Measurements from ENCODE around the gene MITF.

DNA sequence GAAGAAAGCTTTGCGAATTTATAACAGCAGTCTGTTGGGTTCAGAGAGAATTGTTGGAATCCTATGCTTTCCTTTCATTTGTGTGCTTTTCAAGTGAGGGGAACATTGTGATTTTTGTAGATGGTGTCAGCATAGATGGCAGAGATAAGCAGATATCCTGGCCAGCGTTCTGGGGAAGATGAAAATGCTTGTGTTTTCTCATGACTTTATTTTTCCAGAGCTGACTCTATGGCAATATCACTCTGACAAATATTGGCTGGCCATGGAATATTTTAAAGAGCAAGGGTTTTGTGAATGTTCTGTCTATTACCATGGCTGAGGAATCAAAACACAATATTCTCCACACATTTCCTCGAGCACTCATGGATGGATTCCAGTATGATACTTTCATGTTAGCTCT lies 108.8 kb downstream of the MITF start:
- TF ChIP-seq POLR2A (IDR thresholded peaks at IDR 0.05; ENCODE audit: low read depth, low read length) (no peak), POLR2AphosphoS5 (IDR thresholded peaks at IDR 0.05; ENCODE audit: low read depth, low read length) (no peak)
